ENCODE data around the gene NECTIN4. TPM values are rescaled to one million over a fixed set of nuclear protein-coding genes. Genes with fewer than 3 reads are reported as not detected.
A peak's percentile ranks its signal among the peaks of the same experiment; 100 is the strongest.

NECTIN4 gene
- total RNA-seq (2014; rRNA removed; shearing (Covaris generic)), result 0.04 TPM in 1 of 2 replicates, not detected in the other

DNA sequence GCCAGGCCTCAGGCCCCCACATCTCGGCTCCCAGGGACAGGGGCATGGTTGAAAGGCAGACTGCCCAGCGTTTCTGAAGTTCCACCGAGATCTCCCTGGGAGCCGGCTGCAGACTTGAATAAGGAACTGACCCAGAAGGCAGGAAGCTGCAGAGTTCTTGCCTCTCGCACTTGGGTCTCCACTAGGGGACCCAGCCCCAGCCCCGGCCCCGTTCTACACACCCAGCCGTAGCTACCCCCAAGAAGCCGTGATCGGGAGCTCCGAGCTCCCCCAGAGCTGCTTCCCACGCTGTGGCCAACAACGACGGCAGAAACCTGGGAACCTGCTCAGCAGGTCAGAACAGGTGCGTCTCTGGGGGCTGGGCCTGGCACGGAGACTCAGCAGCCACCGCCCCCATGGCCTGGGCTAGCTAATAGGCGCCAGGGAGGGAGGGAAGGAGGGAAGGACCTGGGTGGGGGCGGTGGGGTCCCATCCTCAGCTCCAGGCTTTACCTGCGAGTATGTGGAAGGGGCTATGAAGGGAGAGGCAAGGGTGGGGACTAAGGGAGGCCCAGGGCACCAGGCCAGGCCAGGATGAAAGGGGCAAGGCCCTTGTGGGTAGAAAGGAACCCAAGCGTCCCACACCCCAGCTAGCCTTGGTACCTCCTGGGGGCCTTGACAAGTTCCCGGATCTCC lies at the start of gene NECTIN4:
NECTIN4 (minus strand) TSS at position 308 of the 674 bp plus-strand sequence; CDS start at position 46, 262 bp downstream.
- H3K9me3 ChIP-seq (replicated peaks), result no peaks in the 10 kb centered on the region
- no peak within 1 kb of the TSS for H3K27ac ChIP-seq
- H3K36me3 ChIP-seq, result no peaks in the 10 kb centered on the region
- peaks cover 14% of the 10 kb centered on the region for H3K4me1 ChIP-seq
- no peak within 1 kb of the TSS for H3K4me3 ChIP-seq
- no peak for DNase-seq
- no peaks in the 10 kb centered on the region for H3K27me3 ChIP-seq

DNA sequence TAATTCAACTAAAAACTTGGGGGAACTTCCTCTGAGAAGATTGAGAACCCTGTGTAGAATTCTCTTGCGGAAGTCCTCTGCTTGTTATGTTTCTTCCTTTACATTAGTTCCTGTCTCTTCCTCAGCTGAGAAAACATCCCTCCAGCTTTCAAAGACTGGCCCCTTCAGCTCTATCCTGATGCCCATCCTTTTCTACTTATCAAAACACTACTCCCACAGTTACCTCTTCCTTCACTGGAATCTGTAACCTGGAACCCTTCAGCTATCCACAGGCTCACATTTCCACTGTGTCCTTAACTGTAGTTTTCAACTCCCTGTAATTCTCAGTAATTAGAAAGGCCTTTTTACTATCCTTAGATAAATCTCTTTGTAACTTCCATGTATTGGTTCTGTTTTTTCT lies 49.1 kb upstream of the NECTIN4 start:
- H3K27me3 ChIP-seq, result no peaks in the 10 kb centered on the region
- peaks cover 13% of the 10 kb centered on the region; the same call in 1 of the 2 replicates for H3K4me1 ChIP-seq
- H3K36me3 ChIP-seq, result no peaks in the 10 kb centered on the region
- H3K9me3 ChIP-seq (replicated peaks), result no peaks in the 10 kb centered on the region
- H3K27ac ChIP-seq, result peak overlapping the region; percentile 10; the same call in 1 of the 2 replicates
- no peak for DNase-seq
- H3K4me3 ChIP-seq, result no peak overlapping the region

DNA sequence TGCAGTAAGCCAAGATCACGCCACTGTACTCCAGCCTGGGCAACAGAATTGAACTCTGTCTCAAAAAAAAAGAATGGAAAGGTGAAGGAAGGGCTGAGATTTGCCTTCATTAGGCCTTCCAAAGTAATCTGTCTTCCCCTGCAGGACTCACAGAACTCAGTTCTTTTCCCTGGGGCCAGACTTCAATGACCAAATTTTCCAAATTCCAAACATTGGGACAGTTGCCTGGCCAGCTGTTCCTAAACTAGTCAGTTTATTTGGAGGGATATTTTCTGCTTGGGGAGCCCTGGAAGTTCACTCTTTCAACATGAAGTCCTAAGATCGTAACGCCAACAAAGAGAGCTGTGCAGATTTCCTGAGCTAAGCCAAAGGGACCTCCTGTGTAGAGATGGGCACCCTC lies 48.5 kb upstream of the NECTIN4 start:
- H3K4me1 ChIP-seq, result peaks cover 13% of the 10 kb centered on the region; the same call in 1 of the 2 replicates
- H3K4me3 ChIP-seq, result no peak overlapping the region
- H3K27ac ChIP-seq, result peak overlapping the region; percentile 10; the same call in 1 of the 2 replicates
- H3K9me3 ChIP-seq (replicated peaks), result no peaks in the 10 kb centered on the region
- H3K36me3 ChIP-seq, result no peaks in the 10 kb centered on the region
- peak in 1 of 2 experiments; percentile 45 for DNase-seq
- no peaks in the 10 kb centered on the region for H3K27me3 ChIP-seq

DNA sequence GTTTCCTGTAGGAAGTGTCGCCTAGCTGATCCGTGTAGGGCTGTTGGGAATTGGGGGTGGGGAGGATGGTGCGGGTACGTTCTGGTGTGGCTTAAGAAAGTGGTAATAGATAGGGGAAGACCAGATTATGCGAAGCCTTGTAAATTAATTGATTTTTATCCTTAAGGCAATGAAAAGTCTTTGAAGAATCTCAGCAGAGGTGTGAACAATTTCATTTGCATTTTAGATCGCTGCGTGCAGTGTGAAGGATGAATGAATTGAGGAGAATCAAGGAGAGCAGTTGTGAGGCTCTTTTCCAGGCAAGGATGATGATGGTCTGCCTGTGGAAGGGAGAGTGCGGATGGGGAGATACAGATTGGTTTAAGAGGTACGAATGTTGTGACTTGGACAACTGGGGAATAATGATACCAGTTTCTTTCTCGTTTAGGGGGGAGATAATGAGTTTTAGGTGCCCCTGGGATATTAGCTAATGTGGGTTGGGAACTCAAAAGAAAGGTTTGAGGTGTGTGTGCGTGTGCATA lies 43.9 kb upstream of the NECTIN4 start:
- no peaks in the 10 kb centered on the region for H3K27me3 ChIP-seq
- DNase-seq, result no peak
- H3K36me3 ChIP-seq, result no peaks in the 10 kb centered on the region
- H3K9me3 ChIP-seq (replicated peaks), result no peaks in the 10 kb centered on the region
- peak overlapping the region; percentile 79 for H3K27ac ChIP-seq
- peak overlapping the region; percentile 73 for H3K4me3 ChIP-seq
- H3K4me1 ChIP-seq, result peaks cover 28% of the 10 kb centered on the region

DNA sequence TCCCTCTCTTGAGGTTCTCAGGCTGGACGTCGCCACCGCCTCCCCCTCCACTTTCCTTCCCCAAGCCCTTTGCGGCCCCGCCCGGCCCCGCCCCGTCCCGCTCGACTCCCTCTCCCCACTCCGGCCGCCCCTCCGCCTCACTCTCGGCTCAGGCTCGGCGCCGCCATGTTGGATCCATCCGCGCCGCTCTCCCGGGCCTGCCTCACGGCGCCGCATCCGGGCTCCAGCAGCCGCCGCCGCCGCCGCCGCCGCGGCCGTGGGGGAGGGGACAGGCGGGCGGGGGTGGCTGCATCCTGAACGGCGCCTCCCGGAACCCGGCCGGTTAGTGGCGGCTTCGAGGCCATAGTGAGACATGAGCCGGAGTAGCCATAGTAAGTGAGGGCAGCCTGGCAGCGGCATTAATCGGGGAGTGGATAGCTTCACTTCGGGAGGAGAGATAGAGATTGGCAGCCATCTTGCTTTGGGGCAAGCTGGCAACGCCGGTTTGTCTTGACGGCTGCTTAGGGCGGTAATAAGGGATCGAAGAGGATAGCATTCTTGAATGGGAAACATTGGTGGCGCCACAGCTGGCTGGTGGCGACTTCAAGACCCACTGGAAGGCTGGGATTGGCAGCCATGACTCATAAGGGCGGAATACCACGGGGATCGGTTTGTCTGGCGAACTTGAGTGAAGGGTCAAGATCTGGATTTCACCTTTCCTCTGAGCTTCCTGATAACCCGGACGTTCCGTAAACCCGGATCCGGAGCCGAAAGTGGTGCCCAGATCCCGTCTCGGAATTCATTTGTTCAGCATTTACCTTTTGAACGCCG lies 43.3 kb upstream of the NECTIN4 start, which contains the start of gene DEDD:
DEDD (minus strand) TSS at position 258 of the 810 bp plus-strand sequence. CDS start 8,205 bp downstream, outside the sequence.
- Histone ChIP-seq H3K27ac (peak within 1 kb of the TSS; percentile 79), H3K9me3 (replicated peaks) (no peaks in the 10 kb centered on the region), H3K4me3 (peak within 1 kb of the TSS; percentile 73), H3K27me3 (no peaks in the 10 kb centered on the region), H3K36me3 (no peaks in the 10 kb centered on the region), H3K4me1 (peaks cover 31% of the 10 kb centered on the region)
- DNase-seq, result peak; percentile 91 to 94

DNA sequence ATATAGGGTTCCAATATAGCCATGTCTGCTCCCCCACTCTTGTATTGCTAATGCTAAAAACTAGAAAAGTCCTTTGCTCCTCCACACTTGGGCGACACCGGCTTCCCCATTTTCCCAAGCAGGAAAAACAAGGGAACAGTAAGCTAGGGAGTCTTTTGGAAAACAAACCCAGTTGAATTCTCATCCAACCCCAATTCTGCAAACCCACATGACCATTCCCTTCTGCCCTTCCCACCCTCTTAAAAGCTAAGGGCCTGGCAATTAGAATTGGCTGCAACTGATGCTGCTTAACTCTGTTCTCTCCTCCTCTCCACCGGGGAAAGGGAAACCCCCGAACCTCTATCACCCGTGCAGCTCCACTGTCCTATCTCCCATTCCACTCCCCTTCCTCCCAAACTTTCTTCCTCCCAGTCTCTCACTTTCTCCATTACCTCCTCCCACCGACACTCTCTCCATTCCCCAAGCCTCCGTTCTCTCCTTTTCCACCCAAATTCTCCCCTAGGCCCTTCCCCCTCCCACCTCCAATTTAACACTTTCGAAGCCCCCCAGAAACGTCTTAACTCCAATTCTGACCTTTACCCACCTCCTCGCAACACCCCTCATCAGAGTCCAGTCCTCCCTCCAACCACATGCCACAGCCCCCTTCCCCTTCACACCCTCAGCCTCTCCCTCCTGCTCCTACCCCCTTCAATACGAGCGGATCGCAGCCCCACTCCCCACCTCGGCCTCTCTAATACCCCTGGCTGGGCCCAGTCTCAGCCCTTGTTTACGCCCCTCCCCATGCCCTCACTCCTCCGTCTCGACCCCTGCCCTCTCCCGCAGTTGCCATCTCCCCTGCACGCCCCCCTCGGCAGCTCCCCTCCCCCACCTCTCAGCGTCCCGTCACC lies 42.4 kb upstream of the NECTIN4 start:
- peak overlapping the region; percentile 79 for H3K27ac ChIP-seq
- H3K4me1 ChIP-seq, result peaks cover 32% of the 10 kb centered on the region
- H3K4me3 ChIP-seq, result peak overlapping the region; percentile 73
- peak in 1 of 2 experiments; percentile 28 for DNase-seq
- 0 out of 2 replicates have a peak, but pooled peaks cover 2% of the 10 kb centered on the region for H3K36me3 ChIP-seq
- H3K9me3 ChIP-seq (replicated peaks), result no peaks in the 10 kb centered on the region
- H3K27me3 ChIP-seq, result no peaks in the 10 kb centered on the region

DNA sequence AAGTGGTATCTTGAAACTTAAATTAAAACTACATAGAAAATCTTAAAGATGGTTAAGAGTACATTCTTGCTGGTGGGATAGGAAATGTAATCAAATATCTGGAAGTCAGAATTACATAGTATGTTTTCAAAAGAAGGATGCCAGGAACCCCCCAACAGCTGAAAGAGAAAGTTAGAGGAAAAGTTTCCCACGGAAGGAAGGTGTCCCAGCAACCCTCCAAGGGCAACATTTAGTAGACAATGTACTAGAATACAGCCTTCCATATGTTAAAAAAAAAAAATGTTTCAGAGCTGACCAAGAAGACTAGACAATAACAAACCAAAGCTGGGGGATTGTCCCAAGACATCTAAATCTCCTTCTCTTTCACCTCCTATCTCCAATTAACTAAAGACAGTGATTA lies 40.9 kb upstream of the NECTIN4 start:
- Histone ChIP-seq H3K4me1 (peaks cover 32% of the 10 kb centered on the region), H3K36me3 (peaks cover 8% of the 10 kb centered on the region), H3K27me3 (no peaks in the 10 kb centered on the region), H3K27ac (no peak overlapping the region), H3K4me3 (no peak overlapping the region), H3K9me3 (replicated peaks) (no peaks in the 10 kb centered on the region)
- DNase-seq, result no peak

DNA sequence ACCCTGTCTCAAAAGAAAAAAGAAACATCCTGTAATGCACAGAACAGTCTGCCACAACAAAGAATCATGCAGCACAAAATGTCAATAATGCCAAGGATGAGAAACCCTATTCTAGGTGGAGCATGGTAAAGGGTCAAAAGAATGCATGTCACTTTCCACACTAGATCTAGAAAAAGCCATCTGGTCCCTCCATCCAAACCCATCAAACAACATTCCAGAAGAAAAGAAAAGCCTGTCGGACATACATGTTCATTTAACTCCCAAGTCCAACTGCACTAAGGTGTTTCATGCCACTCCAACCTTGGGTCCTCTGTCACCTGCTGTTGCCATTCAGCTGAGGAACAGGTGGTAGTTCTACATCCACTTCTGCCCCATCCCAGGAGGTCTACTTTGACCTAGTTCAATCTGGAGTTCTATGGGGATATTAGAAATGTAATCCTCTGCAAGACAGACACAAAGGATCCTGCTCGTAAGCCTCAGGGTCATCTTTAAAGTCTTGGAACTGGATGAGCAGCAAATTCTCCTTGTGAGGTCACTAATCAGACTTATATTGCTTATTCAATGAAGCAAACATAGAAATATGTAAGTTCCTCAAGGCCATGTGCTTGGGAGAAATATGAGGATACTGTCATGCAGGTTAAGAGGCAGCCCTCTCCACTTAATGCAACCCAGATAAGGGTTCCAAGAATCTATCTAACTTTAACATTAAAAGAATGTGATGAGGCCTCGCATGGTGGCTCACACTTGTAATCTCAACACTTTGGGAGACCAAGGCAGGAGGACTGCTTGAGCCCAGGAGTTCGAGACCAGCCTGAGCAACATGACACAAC lies 39.4 kb upstream of the NECTIN4 start:
- Histone ChIP-seq H3K27ac (peak overlapping the region; percentile 56), H3K36me3 (peaks cover 19% of the 10 kb centered on the region)

DNA sequence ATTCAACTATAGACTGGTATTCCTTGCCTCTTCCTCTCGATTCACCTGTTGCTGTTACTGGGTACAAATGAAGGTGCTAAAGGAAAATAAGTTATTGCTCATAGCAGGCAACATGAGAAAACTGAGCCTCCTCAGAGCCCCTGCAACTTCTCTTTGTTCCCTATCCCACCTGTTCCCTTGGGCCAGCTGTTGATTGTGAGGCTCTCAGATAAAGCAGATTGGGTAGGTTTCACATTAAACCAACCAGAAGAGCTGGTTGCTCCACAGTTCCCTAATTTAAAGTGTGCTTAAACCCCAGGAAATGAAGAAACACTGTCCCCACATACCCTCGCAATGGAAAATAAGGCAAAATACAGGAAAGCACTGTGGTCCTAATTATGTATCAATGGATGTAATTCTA lies 38.3 kb upstream of the NECTIN4 start:
- peaks cover 32% of the 10 kb centered on the region for H3K4me1 ChIP-seq
- no peaks in the 10 kb centered on the region for H3K9me3 ChIP-seq (replicated peaks)
- peaks cover 24% of the 10 kb centered on the region for H3K36me3 ChIP-seq
- H3K27ac ChIP-seq, result peak overlapping the region; percentile 56
- no peaks in the 10 kb centered on the region for H3K27me3 ChIP-seq
- DNase-seq, result peak; percentile 39 to 71
- no peak overlapping the region for H3K4me3 ChIP-seq

More for the DNA sequence above, 39.4 kb upstream of the NECTIN4 start:
- Histone ChIP-seq H3K4me3 (no peak overlapping the region), H3K27me3 (no peaks in the 10 kb centered on the region), H3K4me1 (peaks cover 32% of the 10 kb centered on the region), H3K9me3 (replicated peaks) (no peaks in the 10 kb centered on the region)
- peak; percentile 62 to 80 for DNase-seq

DNA sequence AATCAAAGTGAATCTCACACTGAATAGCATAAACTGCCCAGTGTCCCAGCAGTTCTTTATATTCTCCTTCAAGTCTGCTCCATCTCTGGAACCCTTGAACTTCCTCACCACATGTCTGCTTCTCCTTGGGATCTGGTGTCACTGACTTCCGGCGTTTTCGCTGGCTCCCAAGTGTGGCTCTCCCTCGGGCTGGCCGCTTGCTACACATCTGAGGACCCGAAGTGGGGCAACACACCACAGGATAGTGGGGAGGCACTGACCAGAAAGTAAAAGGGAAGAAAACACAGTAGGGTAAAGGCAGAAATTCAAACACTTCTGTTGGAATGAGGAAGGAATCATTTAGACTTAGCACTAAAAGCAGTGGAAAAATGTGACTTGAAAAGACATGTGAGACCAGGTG lies 33.6 kb upstream of the NECTIN4 start:
- Histone ChIP-seq H3K4me3 (no peak overlapping the region), H3K36me3 (peaks cover 42% of the 10 kb centered on the region), H3K27ac (no peak overlapping the region), H3K9me3 (replicated peaks) (no peaks in the 10 kb centered on the region), H3K27me3 (no peaks in the 10 kb centered on the region), H3K4me1 (peaks cover 10% of the 10 kb centered on the region)
- DNase-seq, result no peak

DNA sequence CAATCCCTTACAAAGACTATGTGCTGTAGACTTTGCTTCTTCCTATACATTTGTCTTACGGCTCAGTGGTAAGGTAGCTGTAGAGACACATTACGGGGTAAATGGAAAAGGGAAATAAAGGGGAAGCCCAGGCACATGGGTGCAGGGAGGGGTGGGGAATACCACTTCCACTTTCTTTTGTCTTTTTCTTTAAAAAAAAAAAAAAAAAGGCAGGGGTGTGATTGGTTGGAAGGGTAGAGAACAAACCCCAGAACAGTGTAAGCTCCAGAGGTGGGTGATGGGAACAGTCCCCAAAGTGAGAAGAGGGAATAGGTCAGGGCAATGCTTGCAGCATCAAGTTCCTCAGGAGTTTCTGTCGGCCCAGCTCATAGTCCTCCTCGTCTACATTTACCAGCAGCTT lies 32.5 kb upstream of the NECTIN4 start:
- no peak overlapping the region for H3K27ac ChIP-seq
- DNase-seq, result no peak
- no peaks in the 10 kb centered on the region for H3K9me3 ChIP-seq (replicated peaks)
- no peaks in the 10 kb centered on the region; the same call in 1 of the 2 replicates for H3K4me1 ChIP-seq
- peaks cover 41% of the 10 kb centered on the region for H3K36me3 ChIP-seq
- H3K27me3 ChIP-seq, result no peaks in the 10 kb centered on the region
- H3K4me3 ChIP-seq, result no peak overlapping the region

DNA sequence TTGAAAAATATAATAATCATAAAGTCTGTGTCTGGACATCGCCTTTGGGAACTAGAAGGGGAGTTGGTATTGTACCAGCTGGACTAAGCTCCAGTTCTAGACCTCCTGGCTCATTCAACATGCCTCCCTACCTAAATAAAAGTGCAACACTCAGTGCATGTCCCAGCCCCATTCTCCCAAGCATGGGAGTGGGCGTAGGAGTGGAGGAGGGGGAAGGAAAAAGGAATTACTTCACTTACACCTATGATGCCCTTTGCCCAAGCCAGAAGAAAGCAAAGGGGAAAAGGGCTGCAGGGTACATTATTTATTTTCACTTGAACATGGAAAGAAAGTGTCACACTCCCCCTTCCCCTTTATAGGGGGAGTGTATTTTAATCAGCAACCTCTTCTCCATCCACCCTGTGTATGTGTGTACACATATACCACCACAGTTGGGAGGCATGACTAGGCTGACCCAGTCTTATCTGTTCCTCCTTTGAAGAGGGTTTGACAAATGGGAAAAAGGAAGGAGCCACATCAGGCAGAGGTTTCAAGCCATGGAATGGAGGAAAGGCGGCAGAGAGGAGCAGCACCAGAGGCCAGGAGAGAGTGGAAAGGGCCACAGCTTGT lies 31.8 kb upstream of the NECTIN4 start:
- Histone ChIP-seq H3K4me3 (no peak overlapping the region), H3K27ac (no peak overlapping the region), H3K4me1 (no peaks in the 10 kb centered on the region; the same call in 1 of the 2 replicates), H3K36me3 (peaks cover 43% of the 10 kb centered on the region), H3K27me3 (no peaks in the 10 kb centered on the region), H3K9me3 (replicated peaks) (no peaks in the 10 kb centered on the region)
- DNase-seq, result no peak
